BLaER1 treated with 17β-estradiol and CSF1 and Interleukin-3, amounts not matched to agents 10 nM and 100 nM (cell line): ENCODE measurements around the gene CERS4.

Experiments
- H3K27ac ChIP-seq, 11 experiments: shearing (Covaris generic); formaldehyde crosslinking; 2 replicates each; pipeline ENCODE4 v1.8.1; 2022
- H3K27me3 ChIP-seq, 11 experiments: shearing (Covaris generic); formaldehyde crosslinking; 2 replicates each; pipeline ENCODE4 v1.8.1; 2022
- H3K36me3 ChIP-seq, 11 experiments: shearing (Covaris generic); formaldehyde crosslinking; 2 replicates each; pipeline ENCODE4 v1.8.1; 2022
- H3K4me1 ChIP-seq, 10 experiments: shearing (Covaris generic); formaldehyde crosslinking; 2 replicates each; pipeline ENCODE4 v1.8.1; 2022
- H3K4me2 ChIP-seq, 11 experiments: shearing (Covaris generic); formaldehyde crosslinking; 2 replicates each; pipeline ENCODE4 v1.8.1; 2022
- H3K4me3 ChIP-seq, 10 experiments: shearing (Covaris generic); formaldehyde crosslinking; 2 replicates each; pipeline ENCODE4 v1.8.1; 2022
- H3K9ac ChIP-seq, 11 experiments: shearing (Covaris generic); formaldehyde crosslinking; 2 replicates each; pipeline ENCODE4 v1.8.1; 2022
- H3K9me3 ChIP-seq, 11 experiments: shearing (Covaris generic); formaldehyde crosslinking; replicated peaks in 1 of 11; 2 replicates each; pipeline ENCODE4 v1.8.1; 2022
- H4K20me1 ChIP-seq, 11 experiments: shearing (Covaris generic); formaldehyde crosslinking; 2 replicates each; pipeline ENCODE4 v1.8.1; 2022
- Cebpa-rat ChIP-seq, 11 experiments: shearing (Covaris generic); IDR thresholded peaks; 2 replicates each; pipeline ENCODE4 v1.8.1; 2022

CERS4 gene

DNA sequence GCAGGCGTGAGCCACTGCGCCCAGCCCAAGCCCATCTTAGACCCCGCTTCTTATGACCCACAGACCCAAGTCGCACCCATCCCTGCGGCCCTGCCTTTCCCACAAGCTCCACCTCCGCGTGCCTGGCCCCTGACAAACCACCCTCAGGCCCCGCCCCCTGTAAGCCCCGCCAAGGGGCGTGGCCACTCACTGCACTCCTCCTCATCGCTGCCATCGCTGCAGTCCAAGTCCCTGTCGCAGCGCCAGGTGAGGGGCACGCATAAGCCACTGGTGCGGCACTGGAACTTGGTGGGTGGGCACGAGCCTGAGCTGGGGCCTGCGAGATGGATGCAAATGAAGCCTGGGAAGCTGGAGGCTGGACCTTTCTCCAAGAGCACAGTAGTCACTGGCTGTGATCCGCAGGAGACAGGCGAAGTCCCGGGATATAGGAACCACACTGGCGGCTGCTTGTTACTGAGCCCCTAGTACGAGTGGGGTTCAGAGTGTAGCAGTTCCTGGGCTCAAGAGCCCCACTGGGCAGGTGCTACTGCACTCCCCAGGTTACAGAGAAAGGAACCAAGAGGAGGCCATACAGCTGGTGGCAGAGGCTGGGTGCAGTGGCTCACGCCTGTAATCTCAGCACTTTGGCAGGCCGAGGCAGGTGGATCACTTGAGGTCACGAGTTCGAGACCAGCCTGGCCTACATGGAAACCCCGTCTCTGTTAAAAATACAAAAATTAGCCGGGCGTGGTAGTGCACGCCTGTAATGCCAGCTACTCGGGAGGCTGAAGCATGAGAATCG lies 95.9 kb downstream of the CERS4 start:
- H3K27me3 ChIP-seq, result peaks cover 0 to 64% (median 0%) of the 10 kb centered on the region in 11 experiments; a peak in 5 of 22 replicates
- no peak overlapping the region for H3K4me3 ChIP-seq
- TF ChIP-seq Cebpa-rat (IDR thresholded peaks at IDR 0.05), result no peak
- H3K36me3 ChIP-seq, result peaks cover 7 to 61% (median 50%) of the 10 kb centered on the region in 11 experiments; a peak in 20 of 22 replicates
- H3K27ac ChIP-seq, result no peak overlapping the region
- H4K20me1 ChIP-seq, result peaks cover 0 to 72% (median 57%) of the 10 kb centered on the region in 11 experiments; a peak in 17 of 22 replicates
- peak overlapping the region in 7 of 11 experiments; percentile 23 to 100 (median 98); a peak in 11 of 22 replicates for H3K4me2 ChIP-seq
- peaks cover 19 to 68% (median 53%) of the 10 kb centered on the region in 10 experiments for H3K4me1 ChIP-seq
- no peaks in the 10 kb centered on the region for H3K9me3 ChIP-seq
- peak overlapping the region in 1 of 11 experiments; percentile 96; a peak in 2 of 22 replicates for H3K9ac ChIP-seq

DNA sequence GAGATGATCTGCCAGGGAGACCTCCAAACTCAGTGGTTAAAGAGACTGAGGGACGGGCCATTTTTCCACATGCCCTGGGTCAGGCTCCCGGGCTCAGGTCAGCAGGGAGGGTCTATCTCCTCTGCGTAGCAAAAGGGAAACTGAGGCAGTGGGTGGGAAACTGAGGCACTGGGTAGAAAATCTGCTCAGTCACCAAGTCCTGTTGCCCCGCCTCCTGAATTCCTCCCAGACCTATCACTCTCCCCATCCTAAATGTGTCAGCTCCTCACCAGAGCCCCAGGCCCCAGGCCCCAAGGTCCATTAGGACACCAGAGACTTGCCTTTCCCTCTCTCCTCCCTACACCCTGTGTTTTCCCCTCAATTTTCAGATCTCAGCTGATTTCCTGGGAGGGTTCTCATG lies 96.6 kb downstream of the CERS4 start:
- peaks cover 0 to 78% (median 57%) of the 10 kb centered on the region in 11 experiments; a peak in 18 of 22 replicates for H4K20me1 ChIP-seq
- H3K9me3 ChIP-seq, result no peaks in the 10 kb centered on the region
- TF ChIP-seq Cebpa-rat (IDR thresholded peaks at IDR 0.05), result no peak
- H3K27me3 ChIP-seq, result peaks cover 0 to 64% (median 0%) of the 10 kb centered on the region in 11 experiments; a peak in 5 of 22 replicates
- 0 out of 20 replicates have a peak overlapping the region, but pooled peaks of 1 of the 10 experiments have one; percentile 66 for H3K4me3 ChIP-seq
- H3K4me1 ChIP-seq, result peaks cover 19 to 68% (median 53%) of the 10 kb centered on the region in 10 experiments
- H3K9ac ChIP-seq, result peak overlapping the region in 5 of 11 experiments; percentile 90 to 96 (median 92); a peak in 10 of 22 replicates
- peak overlapping the region in 3 of 11 experiments; percentile 87 to 93 (median 91); a peak in 4 of 22 replicates for H3K27ac ChIP-seq
- H3K36me3 ChIP-seq, result peaks cover 14 to 69% (median 57%) of the 10 kb centered on the region in 11 experiments
- H3K4me2 ChIP-seq, result peak overlapping the region in 9 of 11 experiments; percentile 91 to 100 (median 99); a peak in 17 of 22 replicates

DNA sequence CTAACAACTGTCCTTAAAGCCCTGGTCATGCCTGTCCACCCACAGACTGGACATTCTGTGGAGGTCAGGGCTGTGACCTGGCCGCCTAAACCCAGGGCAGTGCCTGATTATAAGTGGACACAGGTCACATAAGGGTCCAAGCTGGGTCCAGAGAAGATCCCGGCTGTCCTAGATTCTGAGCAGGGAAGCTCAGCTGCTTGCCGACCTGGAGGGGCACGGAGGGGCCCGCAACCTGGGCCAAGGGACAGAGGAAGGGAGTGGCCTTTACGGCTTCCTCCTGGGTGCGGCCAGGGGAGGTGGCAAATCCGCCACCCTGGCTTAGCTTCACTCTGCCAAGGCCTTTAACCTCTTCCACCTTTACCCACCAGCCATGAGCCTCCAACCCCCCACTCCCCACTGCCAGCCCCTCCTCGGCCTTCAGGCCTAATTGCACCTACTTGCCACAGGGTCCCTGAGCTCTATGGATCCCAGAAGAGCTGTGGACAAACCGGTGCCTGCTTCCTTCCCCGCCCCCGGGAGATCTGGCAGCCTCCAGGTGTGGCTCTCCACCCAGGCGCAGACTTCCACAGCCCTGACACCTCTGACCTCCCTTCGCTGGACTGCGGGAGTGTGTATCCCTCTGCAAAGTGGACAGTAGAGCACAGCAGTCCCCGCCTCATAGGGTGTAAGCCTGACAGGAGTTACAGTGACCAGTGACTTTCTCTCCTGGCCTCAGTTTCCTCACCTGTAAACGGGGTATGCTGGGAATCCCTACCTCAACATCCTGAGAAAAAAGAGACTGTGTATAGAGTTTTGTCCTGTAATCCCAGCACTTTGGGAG lies 97.3 kb downstream of the CERS4 start:
- Histone ChIP-seq H3K4me2 (peak overlapping the region; percentile 5 to 100 (median 98); a peak in 20 of 22 replicates), H3K4me3 (peak overlapping the region in 6 of 10 experiments; percentile 66 to 85 (median 73); a peak in 10 of 20 replicates), H3K27ac (peak overlapping the region in 4 of 11 experiments; percentile 87 to 96 (median 92); a peak in 6 of 22 replicates), H4K20me1 (peaks cover 0 to 84% (median 57%) of the 10 kb centered on the region in 11 experiments; a peak in 20 of 22 replicates), H3K9me3 (no peaks in the 10 kb centered on the region), H3K4me1 (peaks cover 19 to 68% (median 53%) of the 10 kb centered on the region in 10 experiments), H3K36me3 (peaks cover 21 to 75% (median 64%) of the 10 kb centered on the region in 11 experiments), H3K27me3 (peaks cover 0 to 64% (median 0%) of the 10 kb centered on the region in 11 experiments; a peak in 5 of 22 replicates), H3K9ac (peak overlapping the region in 8 of 11 experiments; percentile 26 to 96 (median 90); a peak in 15 of 22 replicates)
- TF ChIP-seq Cebpa-rat (IDR thresholded peaks at IDR 0.05), result no peak

DNA sequence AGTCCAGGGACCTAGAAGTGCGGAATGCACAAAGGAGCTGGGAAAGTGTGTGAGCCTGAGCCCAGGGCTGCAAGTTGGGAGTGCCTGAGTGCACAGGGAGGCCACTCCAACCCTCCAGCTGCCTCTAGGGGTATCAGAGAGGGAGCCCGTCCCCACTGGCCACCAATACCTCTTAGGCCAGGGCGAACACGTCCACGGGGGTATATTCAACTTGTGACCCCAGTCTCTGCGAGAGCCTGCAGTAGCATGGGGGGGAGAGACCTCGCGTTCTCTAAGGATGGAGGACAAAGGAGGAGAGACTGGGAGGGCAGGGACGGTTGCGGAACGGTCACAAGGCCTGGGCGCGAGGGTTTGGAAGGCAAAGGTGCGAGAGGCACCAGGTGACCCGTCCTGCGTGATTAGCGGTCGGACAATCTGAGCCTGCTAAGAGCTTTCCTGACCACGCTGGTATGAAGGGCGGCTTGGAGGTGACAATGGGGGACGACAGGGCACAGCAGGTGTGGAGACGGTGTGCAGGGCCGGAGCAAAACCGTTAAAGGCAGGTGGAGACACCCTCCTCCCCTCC lies 98.3 kb downstream of the CERS4 start:
- no peak for TF ChIP-seq Cebpa-rat (IDR thresholded peaks at IDR 0.05)
- Histone ChIP-seq H3K9me3 (no peaks in the 10 kb centered on the region), H4K20me1 (peaks cover 0 to 84% (median 49%) of the 10 kb centered on the region in 11 experiments; a peak in 20 of 22 replicates), H3K4me1 (peaks cover 19 to 71% (median 54%) of the 10 kb centered on the region in 10 experiments), H3K4me3 (peak overlapping the region; percentile 53 to 85 (median 68)), H3K27ac (peak overlapping the region in 10 of 11 experiments; percentile 53 to 96 (median 86); a peak in 18 of 22 replicates), H3K36me3 (peaks cover 30 to 76% (median 65%) of the 10 kb centered on the region in 11 experiments), H3K4me2 (peak overlapping the region; percentile 91 to 100 (median 98)), H3K27me3 (peaks cover 0 to 55% (median 0%) of the 10 kb centered on the region in 11 experiments; a peak in 4 of 22 replicates), H3K9ac (peak overlapping the region; percentile 63 to 96 (median 84); a peak in 21 of 22 replicates)

DNA sequence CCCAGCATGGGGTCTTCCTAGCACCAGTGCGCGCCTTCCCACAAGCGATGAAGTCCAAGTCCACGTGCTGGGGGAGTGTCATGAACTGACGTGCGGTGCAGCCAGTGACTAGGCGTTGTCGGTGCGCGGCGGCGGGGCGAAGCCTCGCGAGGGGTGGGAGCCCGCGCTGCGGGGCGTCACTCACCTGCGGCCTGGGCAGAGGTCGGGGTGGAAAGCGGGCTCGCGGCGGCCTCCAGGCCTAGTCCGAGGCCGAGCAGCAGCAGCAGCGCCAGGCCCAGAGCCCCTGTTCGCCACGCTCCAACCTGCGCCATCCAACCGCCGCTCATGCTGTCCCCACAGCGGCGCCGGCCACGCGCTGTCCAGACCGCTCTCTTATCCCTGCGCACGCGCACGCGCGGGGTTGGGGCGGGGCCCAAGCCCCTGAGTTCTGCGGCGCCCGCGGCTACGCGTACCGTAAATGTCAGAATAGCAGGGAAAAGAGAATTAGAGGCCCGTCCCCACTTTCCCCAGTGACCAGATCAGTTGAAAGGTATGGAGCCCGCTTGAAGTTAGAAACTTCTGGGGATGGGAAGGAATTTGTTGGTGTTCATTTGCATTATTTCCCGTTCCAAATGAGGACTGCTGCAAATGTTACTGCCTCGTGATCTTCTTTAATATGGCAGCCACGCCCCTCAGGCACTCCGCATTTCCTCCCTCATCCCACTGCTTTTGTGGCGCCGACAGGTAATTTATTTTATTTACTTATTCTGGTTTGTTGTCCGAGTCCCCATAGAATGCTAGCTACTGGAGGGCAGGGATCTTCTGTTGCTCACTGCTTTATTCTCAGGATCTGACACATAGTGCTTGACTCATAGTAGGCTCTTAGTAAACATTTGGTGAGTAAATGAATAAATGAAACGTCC lies 99.0 kb downstream of the CERS4 start, which contains the start of gene CD320:
Gene CD320, minus strand, starts transcription at position 394 of the 902 bp plus-strand sequence. Its CDS starts 68 bp downstream, at position 326.
- TF ChIP-seq Cebpa-rat (IDR thresholded peaks at IDR 0.05), result no peak
- H3K36me3 ChIP-seq, result peaks cover 31 to 76% (median 67%) of the 10 kb centered on the region in 11 experiments
- H3K9me3 ChIP-seq, result no peaks in the 10 kb centered on the region
- peak within 1 kb of the TSS; percentile 91 to 100 (median 98) for H3K4me2 ChIP-seq
- peak within 1 kb of the TSS in 10 of 11 experiments; percentile 53 to 96 (median 86); a peak in 19 of 22 replicates for H3K27ac ChIP-seq
- H4K20me1 ChIP-seq, result peaks cover 0 to 78% (median 41%) of the 10 kb centered on the region in 11 experiments; a peak in 20 of 22 replicates
- peak within 1 kb of the TSS; percentile 63 to 96 (median 84) for H3K9ac ChIP-seq
- H3K4me3 ChIP-seq, result peak within 1 kb of the TSS; percentile 53 to 85 (median 68)
- peaks cover 0 to 47% (median 0%) of the 10 kb centered on the region in 11 experiments; a peak in 4 of 22 replicates for H3K27me3 ChIP-seq
- peaks cover 19 to 65% (median 53%) of the 10 kb centered on the region in 10 experiments for H3K4me1 ChIP-seq

DNA sequence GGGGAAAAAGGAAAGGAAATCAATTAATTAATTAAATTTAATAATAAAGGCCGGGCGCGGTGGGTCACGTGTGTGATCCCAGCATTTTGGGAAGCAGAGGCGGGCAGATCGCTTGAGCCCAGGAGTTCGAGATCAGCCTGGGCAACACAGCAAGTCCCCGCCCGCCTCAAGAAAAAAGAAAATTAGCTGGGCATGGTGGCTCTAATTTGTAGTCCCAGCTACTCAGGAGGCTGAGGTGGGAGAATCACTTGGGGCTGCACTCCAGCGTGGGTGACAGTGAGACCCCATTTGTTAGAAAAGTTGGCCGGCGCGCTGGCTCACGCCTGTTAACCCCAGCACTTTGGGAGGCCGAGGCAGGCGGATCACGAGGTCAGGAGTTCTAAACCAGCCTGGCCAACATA lies 99.7 kb downstream of the CERS4 start:
- Histone ChIP-seq H3K36me3 (peaks cover 36 to 76% (median 67%) of the 10 kb centered on the region in 11 experiments), H3K4me1 (peaks cover 19 to 65% (median 49%) of the 10 kb centered on the region in 10 experiments), H3K9me3 (no peaks in the 10 kb centered on the region), H3K27ac (peak overlapping the region in 2 of 11 experiments; percentile 89 to 96; a peak in 2 of 22 replicates), H3K4me3 (peak overlapping the region; percentile 53 to 85 (median 68)), H3K9ac (peak overlapping the region in 7 of 11 experiments; percentile 63 to 96 (median 91); a peak in 12 of 22 replicates), H3K27me3 (peaks cover 0 to 41% (median 0%) of the 10 kb centered on the region in 11 experiments; a peak in 4 of 22 replicates), H3K4me2 (peak overlapping the region; percentile 91 to 100 (median 98)), H4K20me1 (peaks cover 0 to 75% (median 35%) of the 10 kb centered on the region in 11 experiments; a peak in 20 of 22 replicates)
- TF ChIP-seq Cebpa-rat (IDR thresholded peaks at IDR 0.05), result no peak
